ENCODE results near the gene LIN7C. TPM values are rescaled to one million over a fixed set of nuclear protein-coding genes. Genes with fewer than 3 reads are reported as not detected.

The LIN7C gene
- total and polyA plus RNA-seq, 2 of the 8 experiments (the other 6 are each of a cell fraction or from before 2014, with no cell fraction given) = 10.5 to 42.7 TPM

DNA sequence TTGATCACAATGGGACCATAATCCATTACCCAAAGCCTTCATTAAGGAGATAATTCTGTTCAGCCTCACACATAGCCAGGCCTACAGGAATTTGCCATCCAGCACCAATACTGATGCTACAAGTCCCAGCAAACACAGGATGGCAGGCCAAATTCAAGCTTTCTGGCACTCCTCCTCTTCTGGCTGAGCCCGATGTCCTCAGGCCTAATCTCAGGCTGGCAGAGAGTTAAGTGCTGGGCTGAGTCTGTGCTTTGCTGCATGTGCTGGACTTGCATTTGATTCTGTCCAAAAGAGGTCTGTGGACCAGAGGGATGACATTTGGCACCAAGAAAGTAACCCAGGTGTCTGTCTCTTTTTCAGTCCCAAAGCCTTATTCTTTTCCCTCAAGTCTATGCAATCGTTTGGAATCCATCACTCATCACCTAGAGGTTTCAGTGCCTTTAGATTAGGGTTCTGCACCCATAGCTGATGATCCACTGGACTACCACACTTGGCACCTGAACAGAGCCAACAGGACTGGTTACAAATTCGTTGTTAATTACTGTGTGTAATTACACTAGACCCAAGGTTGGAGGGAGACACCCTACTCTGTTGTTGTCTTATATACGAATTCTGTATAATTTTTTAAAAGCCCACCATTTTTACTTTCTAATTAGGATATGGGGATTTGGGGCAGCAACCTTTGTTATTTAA is 19.4 kb upstream of the LIN7C start:
- no peak overlapping the region for H4K91ac ChIP-seq (replicated peaks; ENCODE audit: insufficient read length, low read length)
- no peak overlapping the region for H4K8ac ChIP-seq (ENCODE audit: extremely low read depth, insufficient read depth, low read length)
- no peak overlapping the region for H3K56ac ChIP-seq (replicated peaks; ENCODE audit: insufficient read length, low read depth, low read length)
- H3K4me1 ChIP-seq (replicated peaks in 1 of 4; ENCODE audit: control insufficient read depth in 3 of 4, insufficient read depth in 4 of 4, low read length in 3 of 4) = no peaks in the 10 kb centered on the region
- no peaks in the 10 kb centered on the region for H3K27me3 ChIP-seq (replicated peaks in 1 of 4; ENCODE audit: control insufficient read depth in 3 of 4, extremely low read depth in 1 of 4, insufficient read depth in 3 of 4, low read length in 3 of 4)
- no peak overlapping the region for H2AFZ ChIP-seq (ENCODE audit: low read length)
- H2BK5ac ChIP-seq (ENCODE audit: low read depth, low read length) = no peak overlapping the region
- H3K4me3 ChIP-seq (ENCODE audit: extremely low read depth in 1 of 4, insufficient read depth in 2 of 4, low read depth in 3 of 4, low read length in 4 of 4) = no peak overlapping the region
- H2BK15ac ChIP-seq (ENCODE audit: low read length) = no peak overlapping the region
- H3K79me2 ChIP-seq (ENCODE audit: control insufficient read depth in 1 of 2, insufficient read depth in 2 of 2, low read length in 2 of 2) = no peaks in the 10 kb centered on the region
- H3K23ac ChIP-seq (ENCODE audit: insufficient read length) = no peak overlapping the region
- no peak for DNase-seq (ENCODE audit: low read depth in 1 of 2, low spot score in 2 of 2)
- no peak overlapping the region for H2BK12ac ChIP-seq (ENCODE audit: low read depth, low read length)
- no peaks in the 10 kb centered on the region for H3K9me3 ChIP-seq (ENCODE audit: insufficient read depth in 2 of 2, low read depth in 1 of 2, low read length in 1 of 2)
- no peak overlapping the region; the same call in 1 of the 2 replicates for H2AK5ac ChIP-seq (ENCODE audit: low read depth, low read length)
- H3K36me3 ChIP-seq (ENCODE audit: control insufficient read depth in 2 of 4, insufficient read depth in 4 of 4, low read length in 3 of 4) = no peaks in the 10 kb centered on the region
- no peak overlapping the region for H2BK120ac ChIP-seq (replicated peaks; ENCODE audit: low read depth, low read length)
- H2BK20ac ChIP-seq (ENCODE audit: low read length) = no peak overlapping the region
- H4K5ac ChIP-seq (ENCODE audit: insufficient read length, low read depth, low read length) = no peak overlapping the region
- no peak overlapping the region for H3K14ac ChIP-seq (ENCODE audit: insufficient read length)
- no peak overlapping the region for H3K4me2 ChIP-seq (ENCODE audit: insufficient read depth in 1 of 2, low read depth in 2 of 2, low read length in 2 of 2)
- no peaks in the 10 kb centered on the region for H4K20me1 ChIP-seq (replicated peaks in 1 of 2; ENCODE audit: control insufficient read depth in 1 of 2, insufficient read depth in 2 of 2, low read length in 2 of 2)
- no peak for TF ChIP-seq CHD2 (IDR thresholded peaks at IDR 0.05; ENCODE audit: low read length)
- no peak for TF ChIP-seq TEAD4 (IDR thresholded peaks at IDR 0.05; ENCODE audit: low read depth, low read length)
- no peak for TF ChIP-seq YY1 (IDR thresholded peaks at IDR 0.05; ENCODE audit: low read depth, low read length)
- TF ChIP-seq, protein P1, sequence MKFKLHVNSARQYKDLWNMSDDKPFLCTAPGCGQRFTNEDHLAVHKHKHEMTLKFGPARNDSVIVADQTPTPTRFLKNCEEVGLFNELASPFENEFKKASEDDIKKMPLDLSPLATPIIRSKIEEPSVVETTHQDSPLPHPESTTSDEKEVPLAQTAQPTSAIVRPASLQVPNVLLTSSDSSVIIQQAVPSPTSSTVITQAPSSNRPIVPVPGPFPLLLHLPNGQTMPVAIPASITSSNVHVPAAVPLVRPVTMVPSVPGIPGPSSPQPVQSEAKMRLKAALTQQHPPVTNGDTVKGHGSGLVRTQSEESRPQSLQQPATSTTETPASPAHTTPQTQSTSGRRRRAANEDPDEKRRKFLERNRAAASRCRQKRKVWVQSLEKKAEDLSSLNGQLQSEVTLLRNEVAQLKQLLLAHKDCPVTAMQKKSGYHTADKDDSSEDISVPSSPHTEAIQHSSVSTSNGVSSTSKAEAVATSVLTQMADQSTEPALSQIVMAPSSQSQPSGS (IDR thresholded peaks at IDR 0.05; ENCODE audit: low read length) = no peak
- TF ChIP-seq, protein P2, sequence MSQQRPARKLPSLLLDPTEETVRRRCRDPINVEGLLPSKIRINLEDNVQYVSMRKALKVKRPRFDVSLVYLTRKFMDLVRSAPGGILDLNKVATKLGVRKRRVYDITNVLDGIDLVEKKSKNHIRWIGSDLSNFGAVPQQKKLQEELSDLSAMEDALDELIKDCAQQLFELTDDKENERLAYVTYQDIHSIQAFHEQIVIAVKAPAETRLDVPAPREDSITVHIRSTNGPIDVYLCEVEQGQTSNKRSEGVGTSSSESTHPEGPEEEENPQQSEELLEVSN (IDR thresholded peaks at IDR 0.05) = no peak
- no peak for FAIRE-seq
- no peaks in the 10 kb centered on the region for H3K79me1 ChIP-seq (ENCODE audit: low read depth, low read length)
- ChIA-PET CTCF (ENCODE audit: partially characterized antibody) (interaction anchor here (1.5 to 1.6 kb wide), 2 partner anchors 29 to 34 kb away, joined by 3 to 4 read pairs; no protein-coding TSS in a partner anchor), POLR2A (ENCODE audit: partially characterized antibody) (interaction anchor here (1.0 kb wide), 1 partner anchor 97 kb away, joined by 3 read pairs; no protein-coding TSS in a partner anchor)
- H3K9ac ChIP-seq (replicated peaks in 1 of 4; ENCODE audit: extremely low read depth in 1 of 4, low read depth in 3 of 4, low read length in 3 of 4) = no peak overlapping the region
- no peaks in the 10 kb centered on the region; the same call in 1 of the 2 replicates for H3K23me2 ChIP-seq (ENCODE audit: low read depth, low read length)
- no peak overlapping the region for H3K18ac ChIP-seq (ENCODE audit: extremely low read depth, low read length)
- WGBS, 2 experiments (ENCODE audit: extremely low coverage in 1 of 2, insufficient coverage in 1 of 2, insufficient read length in 1 of 2, insufficient replicate concordance in 2 of 2, low coverage in 1 of 2, low lambda C conversion rate in 2 of 2, missing lambda C conversion rate in 1 of 2) = 89% methylated on average over 4 of the region's 4 CpGs; no CpG with 5 or more reads in 1 of the 2 experiments
- no peak overlapping the region for H3K27ac ChIP-seq (ENCODE audit: low read depth, low read length)
- H3K4ac ChIP-seq (replicated peaks; ENCODE audit: insufficient read length, low read depth, low read length) = no peak overlapping the region
